Neural progenitor cell (in vitro differentiated cells): ENCODE results near the gene RNPEPL1. TPM values are rescaled to one million over a fixed set of nuclear protein-coding genes. Genes with fewer than 3 reads are reported as not detected.

Experiments
- DNase-seq: peaks from one replicate; pipeline ENCODE4 v3.0.0-alpha.2; 2016; ENCODE audit warnings: low spot score
- H2AFZ ChIP-seq: fragments of 200-600 bp; sonication (generic); replicated peaks from 2 replicates; pipeline ENCODE4 v1.6.1; 2016; ENCODE audit warnings: antibody characterized with exemption
- H3F3A ChIP-seq: fragments of 200-600 bp; sonication (generic); 2 replicates; pipeline ENCODE4 v1.6.1; 2016; ENCODE audit warnings: antibody characterized with exemption, low read depth
- H3K27ac ChIP-seq: fragments of 200-600 bp; sonication (generic); 2 replicates; pipeline ENCODE4 v1.5.1; 2016; ENCODE audit warnings: mild to moderate bottlenecking
- H3K27me3 ChIP-seq: fragments of 200-600 bp; sonication (generic); 2 replicates; pipeline ENCODE4 v1.6.1; 2016; ENCODE audit warnings: mild to moderate bottlenecking, moderate library complexity
- H3K36me3 ChIP-seq: fragments of 200-600 bp; sonication (generic); 2 replicates; pipeline ENCODE4 v1.5.1; 2016
- H3K4me1 ChIP-seq: fragments of 200-600 bp; sonication (generic); 2 replicates; pipeline ENCODE4 v1.6.1; 2016; ENCODE audit warnings: mixed run types
- H3K4me2 ChIP-seq: fragments of 200-600 bp; sonication (generic); 2 replicates; pipeline ENCODE4 v1.6.1; 2016
- H3K4me3 ChIP-seq: fragments of 200-600 bp; sonication (generic); 2 replicates; pipeline ENCODE4 v1.5.1; 2016
- H3K79me2 ChIP-seq: fragments of 200-600 bp; sonication (generic); 2 replicates; pipeline ENCODE4 v1.6.1; 2016; ENCODE audit warnings: low read depth
- H3K9ac ChIP-seq: fragments of 200-600 bp; sonication (generic); 2 replicates; pipeline ENCODE4 v1.6.1; 2016
- H3K9me3 ChIP-seq: fragments of 200-600 bp; sonication (generic); 2 replicates; pipeline ENCODE4 v1.5.1; 2016; ENCODE audit warnings: low read depth
- H4K20me1 ChIP-seq: fragments of 200-600 bp; sonication (generic); 2 replicates; pipeline ENCODE4 v1.6.1; 2016; ENCODE audit warnings: low read depth
- H3K27ac Mint-ChIP-seq: 3 replicates; pipeline ENCODE4 v1.8.0; 2021; ENCODE audit warnings: mixed read lengths
- H3K27me3 Mint-ChIP-seq: 2 replicates; pipeline ENCODE4 v1.8.0; 2022; ENCODE audit warnings: low read depth, mild to moderate bottlenecking, inconsistent platforms, moderate library complexity, mixed read lengths; ENCODE audit not compliant: insufficient read depth
- H3K36me3 Mint-ChIP-seq: 3 replicates; pipeline ENCODE4 v1.8.0; 2021; ENCODE audit warnings: mixed read lengths
- H3K4me1 Mint-ChIP-seq: 3 replicates; pipeline ENCODE4 v1.8.0; 2021; ENCODE audit warnings: mixed read lengths
- H3K4me3 Mint-ChIP-seq: 3 replicates; pipeline ENCODE4 v1.8.0; 2021; ENCODE audit warnings: mild to moderate bottlenecking, moderate library complexity, mixed read lengths
- H3K9me3 Mint-ChIP-seq: 3 replicates; pipeline ENCODE4 v1.8.0; 2020; ENCODE audit warnings: mixed read lengths
- CTCF ChIP-seq: fragments of 200-600 bp; sonication (generic); IDR thresholded peaks from 2 replicates; pipeline ENCODE4 v1.5.1; 2017; ENCODE audit warnings: antibody characterized with exemption, mild to moderate bottlenecking
- EZH2 ChIP-seq: fragments of 200-600 bp; sonication (generic); IDR thresholded peaks from 2 replicates; pipeline ENCODE4 v1.6.1; 2017; ENCODE audit warnings: antibody characterized with exemption, mild to moderate bottlenecking, moderate library complexity
- EZH2phosphoT487 ChIP-seq: fragments of 200-600 bp; sonication (generic); IDR thresholded peaks from 2 replicates; pipeline ENCODE4 v1.6.1; 2017; ENCODE audit warnings: antibody characterized with exemption
- total RNA-seq: library from RNA; depleted of rRNA; stranded (reverse); fragments of >200 nt; gene quantifications from 2 replicates; pipeline ENCODE4 v1.2.3, GENCODE V29; 2015; ENCODE audit warnings: low replicate concordance

RNPEPL1 gene
- total RNA-seq, 1 donor from 2014 or later, result 2.7 TPM

- Histone ChIP-seq H3K36me3 (no peaks in the 10 kb centered on the region), H3K4me3 (no peak overlapping the region), H3K27ac (no peak overlapping the region), H3K9ac (no peak overlapping the region), H3F3A (peaks cover 14% of the 10 kb centered on the region), H3K9me3 (no peaks in the 10 kb centered on the region), H3K4me2 (peak overlapping the region; percentile 87), H3K79me2 (no peaks in the 10 kb centered on the region), H3K4me1 (peaks cover 11% of the 10 kb centered on the region), H4K20me1 (peaks cover 13% of the 10 kb centered on the region), H3K27me3 (peaks cover 42% of the 10 kb centered on the region), H2AFZ (no peak overlapping the region)
- Mint-ChIP-seq H3K4me1 (peaks cover 12% of the 10 kb centered on the region), H3K27ac (no peak overlapping the region), H3K9me3 (no peaks in the 10 kb centered on the region), H3K4me3 (peak overlapping the region; percentile 82), H3K36me3 (no peaks in the 10 kb centered on the region), H3K27me3 (peaks cover 14% of the 10 kb centered on the region)
- TF ChIP-seq EZH2 (no peak), EZH2phosphoT487 (no peak)
- no peak for DNase-seq
Measured at GRCh38 chr2:240569523-240569997, 1.3 kb downstream of the RNPEPL1 start.

- Mint-ChIP-seq H3K4me1 (peaks cover 12% of the 10 kb centered on the region), H3K4me3 (peak overlapping the region; percentile 57), H3K9me3 (no peaks in the 10 kb centered on the region), H3K27me3 (peaks cover 14% of the 10 kb centered on the region), H3K36me3 (no peaks in the 10 kb centered on the region), H3K27ac (no peak overlapping the region)
- H4K20me1 ChIP-seq, result peaks cover 13% of the 10 kb centered on the region
- DNase-seq, result no peak
- H3K27me3 ChIP-seq, result peaks cover 42% of the 10 kb centered on the region
- H3K4me2 ChIP-seq, result no peak overlapping the region
- H3K4me3 ChIP-seq, result no peak overlapping the region
- no peak overlapping the region for H3K27ac ChIP-seq
- H3K9me3 ChIP-seq, result no peaks in the 10 kb centered on the region
- no peak for TF ChIP-seq EZH2phosphoT487
- no peak for TF ChIP-seq CTCF
- TF ChIP-seq EZH2, result no peak
- H3K4me1 ChIP-seq, result peaks cover 11% of the 10 kb centered on the region
- no peak overlapping the region for H3K9ac ChIP-seq
- H3F3A ChIP-seq, result peaks cover 14% of the 10 kb centered on the region
- H3K79me2 ChIP-seq, result no peaks in the 10 kb centered on the region
- H2AFZ ChIP-seq, result no peak overlapping the region
- H3K36me3 ChIP-seq, result no peaks in the 10 kb centered on the region
Measured at GRCh38 chr2:240569998-240570530, 1.8 kb downstream of the RNPEPL1 start.

- Histone ChIP-seq H3K79me2 (no peaks in the 10 kb centered on the region), H3K27ac (no peak overlapping the region), H3K4me3 (no peak overlapping the region), H3K9ac (no peak overlapping the region), H3K27me3 (peaks cover 42% of the 10 kb centered on the region), H3K4me1 (peaks cover 11% of the 10 kb centered on the region), H3K4me2 (no peak overlapping the region), H2AFZ (no peak overlapping the region), H3F3A (peaks cover 14% of the 10 kb centered on the region), H3K9me3 (no peaks in the 10 kb centered on the region), H3K36me3 (no peaks in the 10 kb centered on the region), H4K20me1 (peaks cover 13% of the 10 kb centered on the region)
- Mint-ChIP-seq H3K27ac (no peak overlapping the region), H3K4me3 (no peak overlapping the region), H3K9me3 (no peaks in the 10 kb centered on the region), H3K36me3 (no peaks in the 10 kb centered on the region), H3K4me1 (peaks cover 8% of the 10 kb centered on the region), H3K27me3 (peaks cover 10% of the 10 kb centered on the region)
- DNase-seq, result no peak
- TF ChIP-seq EZH2phosphoT487 (no peak), EZH2 (no peak), CTCF (no peak)
Measured at GRCh38 chr2:240570531-240571313, 2.4 kb downstream of the RNPEPL1 start.
